ENCODE data around the gene ENC1. TPM values are rescaled to one million over a fixed set of nuclear protein-coding genes. Genes with fewer than 3 reads are reported as not detected.

ENC1 gene
- total and polyA plus RNA-seq, 2 of the 8 experiments (the other 6 are each of a cell fraction or from before 2014, with no cell fraction given) = 5.5 to 13.2 TPM

DNA sequence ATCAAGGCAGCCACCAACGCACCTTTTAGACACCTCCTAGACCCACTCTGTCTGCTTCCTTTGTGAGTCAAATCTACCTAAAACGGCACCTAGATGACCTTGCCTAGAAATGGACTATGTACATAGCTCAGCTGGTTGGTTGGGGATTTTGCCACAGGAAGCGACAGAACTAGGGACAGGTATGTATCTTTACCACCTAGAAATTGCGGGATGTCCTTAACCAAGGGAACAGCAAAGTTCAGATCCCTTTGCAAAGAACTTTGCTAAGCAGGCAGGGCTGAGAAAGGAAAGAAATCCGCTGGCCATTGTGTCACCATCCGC, 2.0 kb upstream of the ENC1 start:
- Histone ChIP-seq H2BK15ac (ENCODE audit: low read length) (no peak overlapping the region), H3K9me3 (ENCODE audit: insufficient read depth in 2 of 2, low read depth in 1 of 2, low read length in 1 of 2) (no peaks in the 10 kb centered on the region), H3K56ac (replicated peaks; ENCODE audit: insufficient read length, low read depth, low read length) (no peak overlapping the region), H3K14ac (ENCODE audit: insufficient read length) (no peak overlapping the region), H2AFZ (ENCODE audit: low read length) (no peak overlapping the region), H3K4ac (replicated peaks; ENCODE audit: insufficient read length, low read depth, low read length) (no peak overlapping the region), H2BK12ac (ENCODE audit: low read depth, low read length) (no peak overlapping the region), H3K23me2 (ENCODE audit: low read depth, low read length) (peaks cover 14% of the 10 kb centered on the region; the same call in 1 of the 2 replicates), H3K79me1 (ENCODE audit: low read depth, low read length) (no peaks in the 10 kb centered on the region), H4K91ac (replicated peaks; ENCODE audit: insufficient read length, low read length) (no peak overlapping the region), H3K18ac (ENCODE audit: extremely low read depth, low read length) (no peak overlapping the region), H3K27ac (ENCODE audit: low read depth, low read length) (no peak overlapping the region), H3K23ac (ENCODE audit: insufficient read length) (no peak overlapping the region), H4K5ac (ENCODE audit: insufficient read length, low read depth, low read length) (no peak overlapping the region), H3K36me3 (ENCODE audit: control insufficient read depth in 2 of 4, insufficient read depth in 4 of 4, low read length in 3 of 4) (no peaks in the 10 kb centered on the region), H4K20me1 (replicated peaks in 1 of 2; ENCODE audit: control insufficient read depth in 1 of 2, insufficient read depth in 2 of 2, low read length in 2 of 2) (peaks cover under 1 to 2% of the 10 kb centered on the region in 2 experiments), H3K4me3 (ENCODE audit: extremely low read depth in 1 of 4, insufficient read depth in 2 of 4, low read depth in 3 of 4, low read length in 4 of 4) (no peak overlapping the region), H2AK5ac (ENCODE audit: low read depth, low read length) (no peak overlapping the region), H2BK5ac (ENCODE audit: low read depth, low read length) (no peak overlapping the region), H3K79me2 (ENCODE audit: control insufficient read depth in 1 of 2, insufficient read depth in 2 of 2, low read length in 2 of 2) (peaks cover 0 to 21% of the 10 kb centered on the region in 2 experiments; a peak in 3 of 4 replicates), H3K9ac (replicated peaks in 1 of 4; ENCODE audit: extremely low read depth in 1 of 4, low read depth in 3 of 4, low read length in 3 of 4) (no peak overlapping the region), H3K4me2 (ENCODE audit: insufficient read depth in 1 of 2, low read depth in 2 of 2, low read length in 2 of 2) (peak overlapping the region in 1 of 2 experiments; percentile 98; a peak in 3 of 4 replicates), H3K4me1 (replicated peaks in 1 of 4; ENCODE audit: control insufficient read depth in 3 of 4, insufficient read depth in 4 of 4, low read length in 3 of 4) (peaks cover 0 to 8% (median 2%) of the 10 kb centered on the region in 4 experiments; a peak in 5 of 7 replicates), H3K27me3 (replicated peaks in 1 of 4; ENCODE audit: control insufficient read depth in 3 of 4, extremely low read depth in 1 of 4, insufficient read depth in 3 of 4, low read length in 3 of 4) (peaks cover 0 to 24% (median 10%) of the 10 kb centered on the region in 4 experiments; a peak in 6 of 7 replicates), H2BK20ac (ENCODE audit: low read length) (no peak overlapping the region), H4K8ac (ENCODE audit: extremely low read depth, insufficient read depth, low read length) (no peak overlapping the region), H2BK120ac (replicated peaks; ENCODE audit: low read depth, low read length) (no peak overlapping the region)
- ChIA-PET CTCF (ENCODE audit: partially characterized antibody) (interaction anchor here (0.8 to 4.0 kb wide), 16 partner anchors 9 to 740 kb away, joined by 3 to 17 read pairs (median 4); no protein-coding TSS in a partner anchor), POLR2A (ENCODE audit: partially characterized antibody) (interaction anchor here (1.1 kb wide), 2 partner anchors 9 to 12 kb away, joined by 3 to 4 read pairs; no protein-coding TSS in a partner anchor)
- FAIRE-seq = no peak
- TF ChIP-seq ZNF274 (IDR thresholded peaks at IDR 0.05; ENCODE audit: borderline replicate concordance, extremely low read depth, low read length) = no peak
- TF ChIP-seq CBX5 (IDR thresholded peaks at IDR 0.05; ENCODE audit: low read depth, low read length) = no peak
- no peak for TF ChIP-seq TCF12 (IDR thresholded peaks at IDR 0.05; ENCODE audit: low read depth, low read length)
- no peak for TF ChIP-seq SAP30 (IDR thresholded peaks at IDR 0.05; ENCODE audit: insufficient read depth, insufficient replicate concordance, low read length)
- TF ChIP-seq SP4 (IDR thresholded peaks at IDR 0.05; ENCODE audit: low read length) = no peak
- no peak for TF ChIP-seq ASH2L (IDR thresholded peaks at IDR 0.05; ENCODE audit: low read length)
- TF ChIP-seq NRF1 (IDR thresholded peaks at IDR 0.05; ENCODE audit: low read depth, low read length) = no peak
- WGBS, 2 experiments (ENCODE audit: extremely low coverage in 1 of 2, insufficient coverage in 1 of 2, insufficient read length in 1 of 2, insufficient replicate concordance in 2 of 2, low coverage in 1 of 2, low lambda C conversion rate in 2 of 2, missing lambda C conversion rate in 1 of 2) = 75% methylated on average over 6 of the region's 6 CpGs; no CpG with 5 or more reads in 1 of the 2 experiments
- no peak for DNase-seq (ENCODE audit: low read depth in 1 of 2, low spot score in 2 of 2)
